SH-SY5Y (cell line): ENCODE measurements around the gene SORCS3.

Experiments used
- GATA2 ChIP-seq: IDR thresholded peaks from 2 replicates; pipeline ENCODE4 v1.6.1; 2011; ENCODE audit warnings: mild to moderate bottlenecking, low read depth, low read length
- GATA3 ChIP-seq: IDR thresholded peaks from 2 replicates; pipeline ENCODE4 v1.6.1; 2011; ENCODE audit warnings: low read depth, mild to moderate bottlenecking, low read length, moderate library complexity

DNA sequence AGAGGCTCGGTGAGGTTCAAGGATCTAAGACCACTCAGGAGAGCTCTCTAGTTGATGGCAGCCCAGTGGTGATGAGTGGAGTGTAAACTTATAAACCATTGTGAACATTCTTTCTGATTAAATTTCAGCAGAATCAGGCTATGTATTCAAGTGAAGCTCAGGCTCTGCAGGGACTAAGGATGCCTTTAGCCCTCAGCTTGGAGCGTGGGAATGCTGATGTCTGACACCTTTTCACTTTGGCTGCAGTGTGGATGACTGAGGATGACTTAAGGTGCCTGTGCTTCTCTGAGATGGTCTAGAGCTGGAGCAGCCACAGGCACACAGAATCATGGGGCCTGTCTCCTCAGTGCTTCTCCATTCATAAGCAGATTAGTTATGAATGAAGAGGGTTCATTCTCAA, 150.4 kb downstream of the SORCS3 start:
- TF ChIP-seq GATA2 (no peak), GATA3 (no peak)
